Epithelial cell of proximal tubule (primary cell): Measurements from ENCODE around the gene C1RL. TPM values are rescaled to one million over a fixed set of nuclear protein-coding genes. Genes with fewer than 3 reads are reported as not detected.

Source experiments
- DNase-seq: peaks from one replicate; pipeline ENCODE4 v3.0.0-alpha.2; 2011; ENCODE audit warnings: low read depth
- H3K4me3 ChIP-seq: 2 replicates; pipeline ENCODE4 v1.5.1; 2011; ENCODE audit warnings: low read depth, mild to moderate bottlenecking, low read length
- total RNA-seq: library from RNA; depleted of rRNA; stranded (reverse); fragments of >200 nt; gene quantifications from 2 replicates; pipeline ENCODE4 v1.2.3, GENCODE V29; 2015
- TF ChIP-seq, protein P1 (sequence below): conservative IDR thresholded peaks from 2 replicates; pipeline ENCODE4 v1.5.1; 2012; ENCODE audit warnings: low read depth, mild to moderate bottlenecking, low read length

C1RL gene
- total RNA-seq, 1 donor from 2014 or later: 11.2 TPM

DNA sequence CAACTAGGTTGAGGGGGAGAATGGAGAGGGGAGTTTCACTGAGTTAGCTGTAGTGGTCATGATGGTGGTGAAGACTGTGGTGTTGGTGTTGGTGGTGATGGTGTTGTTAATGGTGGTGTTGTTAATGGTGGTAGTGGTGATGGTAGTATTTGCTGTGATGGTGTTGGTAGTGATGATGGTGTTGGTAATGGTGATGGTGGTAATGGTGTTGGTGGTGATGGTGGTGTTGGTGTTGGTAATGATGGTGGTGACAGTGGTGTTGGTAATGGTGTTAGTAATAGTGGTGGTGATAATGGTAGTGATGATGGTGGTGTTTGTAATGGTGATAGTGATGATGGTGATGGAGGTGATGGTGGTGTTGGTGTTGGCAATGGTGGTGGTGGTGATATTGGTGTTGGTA lies 25.9 kb downstream of the C1RL start:
- no peak overlapping the region for H3K4me3 ChIP-seq
- DNase-seq: no peak
- TF ChIP-seq, protein P1, sequence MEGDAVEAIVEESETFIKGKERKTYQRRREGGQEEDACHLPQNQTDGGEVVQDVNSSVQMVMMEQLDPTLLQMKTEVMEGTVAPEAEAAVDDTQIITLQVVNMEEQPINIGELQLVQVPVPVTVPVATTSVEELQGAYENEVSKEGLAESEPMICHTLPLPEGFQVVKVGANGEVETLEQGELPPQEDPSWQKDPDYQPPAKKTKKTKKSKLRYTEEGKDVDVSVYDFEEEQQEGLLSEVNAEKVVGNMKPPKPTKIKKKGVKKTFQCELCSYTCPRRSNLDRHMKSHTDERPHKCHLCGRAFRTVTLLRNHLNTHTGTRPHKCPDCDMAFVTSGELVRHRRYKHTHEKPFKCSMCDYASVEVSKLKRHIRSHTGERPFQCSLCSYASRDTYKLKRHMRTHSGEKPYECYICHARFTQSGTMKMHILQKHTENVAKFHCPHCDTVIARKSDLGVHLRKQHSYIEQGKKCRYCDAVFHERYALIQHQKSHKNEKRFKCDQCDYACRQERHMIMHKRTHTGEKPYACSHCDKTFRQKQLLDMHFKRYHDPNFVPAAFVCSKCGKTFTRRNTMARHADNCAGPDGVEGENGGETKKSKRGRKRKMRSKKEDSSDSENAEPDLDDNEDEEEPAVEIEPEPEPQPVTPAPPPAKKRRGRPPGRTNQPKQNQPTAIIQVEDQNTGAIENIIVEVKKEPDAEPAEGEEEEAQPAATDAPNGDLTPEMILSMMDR: no peak

DNA sequence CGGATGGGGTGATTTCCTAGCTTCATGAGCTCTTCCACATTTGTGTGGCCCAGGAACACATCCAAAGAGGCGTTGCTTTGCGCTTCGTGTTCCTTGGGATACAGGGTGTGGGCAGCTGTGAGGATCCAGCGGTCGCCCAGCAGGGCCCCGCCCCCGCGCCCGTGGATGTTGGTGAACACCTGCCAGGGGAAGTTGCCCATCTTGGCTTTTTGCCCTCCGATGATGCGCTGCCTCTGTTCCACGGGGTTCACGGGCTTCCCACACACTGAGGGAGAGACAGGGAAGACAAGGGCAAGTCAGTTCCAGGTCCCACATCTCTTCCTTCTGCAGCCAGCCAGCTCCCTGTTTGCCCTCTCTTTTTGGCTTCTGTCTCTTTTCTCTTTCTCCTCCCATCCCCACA lies 28.0 kb downstream of the C1RL start:
- DNase-seq: no peak
- no peak overlapping the region for H3K4me3 ChIP-seq
- TF ChIP-seq, protein P1: no peak

DNA sequence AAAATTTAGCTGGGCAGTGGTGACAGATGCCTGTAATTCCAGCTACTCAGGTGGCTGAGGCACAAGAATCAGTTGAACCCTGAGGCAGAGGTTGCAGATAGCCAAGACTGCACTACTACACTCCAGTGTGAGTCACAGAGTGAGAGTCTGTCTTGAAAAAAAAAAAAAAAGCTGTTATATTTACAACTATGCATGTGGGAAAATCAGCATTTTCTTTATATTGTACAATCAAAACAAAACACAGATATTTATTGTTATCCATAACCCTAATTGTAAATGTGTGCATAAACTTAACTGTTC lies 29.2 kb downstream of the C1RL start:
- TF ChIP-seq, protein P1: no peak
- no peak overlapping the region for H3K4me3 ChIP-seq
- peak; percentile 32 for DNase-seq

DNA sequence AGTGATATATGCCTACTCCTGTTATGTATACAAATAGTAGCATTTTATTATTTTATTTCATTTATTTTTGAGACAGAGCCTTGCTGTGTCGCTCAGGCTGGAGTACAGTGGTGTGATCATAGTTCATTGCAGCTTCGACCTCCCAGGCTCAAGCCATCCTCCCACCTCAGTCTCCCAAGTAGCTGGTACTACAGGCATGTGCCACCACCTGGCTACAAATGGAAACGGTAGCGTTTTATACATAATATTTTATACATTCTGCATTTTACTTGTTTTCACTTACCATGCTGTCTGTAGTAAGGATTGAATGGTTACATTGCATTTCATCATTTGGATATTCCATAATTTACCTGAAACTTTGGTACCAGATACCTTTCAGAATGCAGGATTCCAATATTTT lies 30.9 kb downstream of the C1RL start:
- no peak overlapping the region for H3K4me3 ChIP-seq
- DNase-seq: no peak
- TF ChIP-seq, protein P1: no peak

DNA sequence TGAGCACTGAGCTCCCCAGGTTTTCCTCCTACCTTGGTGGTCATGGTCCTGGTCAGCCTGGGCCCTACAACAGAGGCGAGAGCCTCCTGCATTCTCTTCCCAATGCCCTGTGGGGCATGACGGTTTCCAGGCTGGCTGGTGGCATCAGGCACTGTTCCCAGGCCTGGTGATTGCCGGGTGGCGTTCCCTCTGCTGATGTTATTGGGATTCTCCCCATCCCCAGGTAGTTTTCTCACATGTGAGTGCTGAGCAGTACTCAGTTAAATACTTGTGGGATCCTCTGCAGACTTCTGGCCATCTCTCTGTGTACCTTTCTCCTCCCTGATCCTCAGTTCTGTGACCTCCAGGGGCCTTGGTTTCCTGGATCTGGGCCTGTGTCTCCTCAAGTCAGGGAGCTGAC lies 32.5 kb downstream of the C1RL start:
- TF ChIP-seq, protein P1: no peak
- no peak overlapping the region for H3K4me3 ChIP-seq
- no peak for DNase-seq

DNA sequence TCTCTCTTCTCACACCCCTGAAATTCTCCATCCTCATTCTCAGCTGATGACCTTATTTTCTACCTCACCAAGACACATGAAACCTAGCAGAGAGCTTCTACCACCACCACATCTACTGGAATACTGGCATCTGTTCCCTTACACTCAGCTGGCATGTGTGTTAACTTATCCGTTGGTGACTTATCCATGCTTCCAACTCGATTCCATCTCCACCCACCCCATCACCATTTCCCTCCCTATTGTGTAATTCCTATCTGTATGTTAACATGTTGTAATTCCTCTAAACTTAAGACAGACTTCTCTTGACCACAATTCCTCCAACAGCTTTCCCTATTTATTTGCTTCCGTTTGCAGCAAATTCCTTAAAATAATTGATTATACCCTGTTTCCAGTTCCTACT lies 33.1 kb downstream of the C1RL start:
- TF ChIP-seq, protein P1: no peak
- no peak for DNase-seq
- H3K4me3 ChIP-seq: no peak overlapping the region

DNA sequence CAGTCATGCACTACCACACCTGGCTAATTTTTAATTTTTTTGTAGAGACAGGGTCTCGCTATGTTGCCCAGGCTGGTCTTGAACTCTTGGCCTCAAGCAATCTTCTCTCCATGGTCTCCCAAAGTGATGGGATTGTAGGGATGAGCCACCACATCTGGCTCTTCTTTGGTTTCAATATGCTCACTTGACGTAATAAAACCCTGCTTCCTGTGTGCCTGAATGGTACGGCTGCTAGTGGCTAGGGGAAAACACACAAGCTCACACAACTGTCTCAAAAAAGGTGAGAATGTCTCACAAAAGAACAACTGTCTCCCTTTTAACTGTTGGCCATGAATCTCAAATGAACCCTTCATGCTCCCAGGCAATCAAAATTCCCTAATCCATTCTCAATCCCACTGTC lies 33.5 kb downstream of the C1RL start:
- no peak overlapping the region for H3K4me3 ChIP-seq
- TF ChIP-seq, protein P1: no peak
- DNase-seq: no peak
